ENCODE data around the gene IL1RAPL1. TPM values are rescaled to one million over a fixed set of nuclear protein-coding genes. Genes with fewer than 3 reads are reported as not detected.

Gene IL1RAPL1
- total and polyA plus RNA-seq, 2 donors (not counting 1 experiment from before 2014, with no cell fraction given): 0.25 to 2.8 TPM

GRCh38 chrX:29434939-29435338, 847.7 kb downstream of the IL1RAPL1 start:
- no peak for TF ChIP-seq EZH2 (IDR thresholded peaks at IDR 0.05; ENCODE audit: low read length, missing control alignments)
- no peak for TF ChIP-seq CTCF (conservative IDR thresholded peaks at IDR 0.05 in 1 of 2, IDR thresholded peaks at IDR 0.05 in 1 of 2; ENCODE audit: low read depth in 1 of 2, low read length in 2 of 2)
- no peak overlapping the region for H3K9ac ChIP-seq (ENCODE audit: insufficient read depth, low read length)
- no peaks in the 10 kb centered on the region for H3K36me3 ChIP-seq (ENCODE audit: control insufficient read depth, insufficient read depth, low read length)
- H3K4me2 ChIP-seq (ENCODE audit: extremely low read depth, insufficient read depth, low read length): no peak overlapping the region
- no peak overlapping the region for H3K4me3 ChIP-seq (replicated peaks in 1 of 4; ENCODE audit: control extremely low read depth in 1 of 4, insufficient read depth in 1 of 4, low read depth in 3 of 4, low read length in 4 of 4)
- no peaks in the 10 kb centered on the region for H3K79me2 ChIP-seq (ENCODE audit: control insufficient read depth, insufficient read depth, low read length)
- H3K27me3 ChIP-seq (ENCODE audit: control insufficient read depth, insufficient read depth, low read length): no peaks in the 10 kb centered on the region
- DNase-seq (ENCODE audit: low read depth in 2 of 2): no peak
- H2AFZ ChIP-seq (ENCODE audit: low read length): no peak overlapping the region
- H4K20me1 ChIP-seq (ENCODE audit: control insufficient read depth, extremely low read depth, insufficient read depth, low read length): no peaks in the 10 kb centered on the region
- no peak overlapping the region for H3K27ac ChIP-seq (ENCODE audit: insufficient read depth, low read length)
- no peaks in the 10 kb centered on the region for H3K4me1 ChIP-seq (ENCODE audit: control insufficient read depth, extremely low read depth, insufficient read depth, low read length)
- no peaks in the 10 kb centered on the region for H3K9me3 ChIP-seq (ENCODE audit: control insufficient read depth, insufficient read depth, low read depth, low read length)

GRCh38 chrX:29435396-29435795, 848.1 kb downstream of the IL1RAPL1 start:
- Histone ChIP-seq H3K4me2 (ENCODE audit: extremely low read depth, insufficient read depth, low read length) (no peak overlapping the region), H2AFZ (ENCODE audit: low read length) (no peak overlapping the region), H3K9me3 (ENCODE audit: control insufficient read depth, insufficient read depth, low read depth, low read length) (no peaks in the 10 kb centered on the region), H4K20me1 (ENCODE audit: control insufficient read depth, extremely low read depth, insufficient read depth, low read length) (no peaks in the 10 kb centered on the region), H3K9ac (ENCODE audit: insufficient read depth, low read length) (no peak overlapping the region), H3K4me3 (replicated peaks in 1 of 4; ENCODE audit: control extremely low read depth in 1 of 4, insufficient read depth in 1 of 4, low read depth in 3 of 4, low read length in 4 of 4) (no peak overlapping the region), H3K79me2 (ENCODE audit: control insufficient read depth, insufficient read depth, low read length) (no peaks in the 10 kb centered on the region), H3K27ac (ENCODE audit: insufficient read depth, low read length) (no peak overlapping the region), H3K4me1 (ENCODE audit: control insufficient read depth, extremely low read depth, insufficient read depth, low read length) (no peaks in the 10 kb centered on the region), H3K27me3 (ENCODE audit: control insufficient read depth, insufficient read depth, low read length) (no peaks in the 10 kb centered on the region), H3K36me3 (ENCODE audit: control insufficient read depth, insufficient read depth, low read length) (no peaks in the 10 kb centered on the region)
- TF ChIP-seq CTCF (conservative IDR thresholded peaks at IDR 0.05 in 1 of 2, IDR thresholded peaks at IDR 0.05 in 1 of 2; ENCODE audit: low read depth in 1 of 2, low read length in 2 of 2) (no peak), EZH2 (IDR thresholded peaks at IDR 0.05; ENCODE audit: low read length, missing control alignments) (no peak)
- DNase-seq (ENCODE audit: low read depth in 2 of 2): peak; percentile 36 to 76

GRCh38 chrX:29447867-29448266, 860.6 kb downstream of the IL1RAPL1 start:
- Histone ChIP-seq H4K20me1 (ENCODE audit: control insufficient read depth, extremely low read depth, insufficient read depth, low read length) (no peaks in the 10 kb centered on the region), H3K4me3 (replicated peaks in 1 of 4; ENCODE audit: control extremely low read depth in 1 of 4, insufficient read depth in 1 of 4, low read depth in 3 of 4, low read length in 4 of 4) (no peak overlapping the region), H3K27ac (ENCODE audit: insufficient read depth, low read length) (no peak overlapping the region), H3K27me3 (ENCODE audit: control insufficient read depth, insufficient read depth, low read length) (no peaks in the 10 kb centered on the region), H3K4me1 (ENCODE audit: control insufficient read depth, extremely low read depth, insufficient read depth, low read length) (no peaks in the 10 kb centered on the region), H2AFZ (ENCODE audit: low read length) (no peak overlapping the region), H3K79me2 (ENCODE audit: control insufficient read depth, insufficient read depth, low read length) (no peaks in the 10 kb centered on the region), H3K36me3 (ENCODE audit: control insufficient read depth, insufficient read depth, low read length) (no peaks in the 10 kb centered on the region), H3K4me2 (ENCODE audit: extremely low read depth, insufficient read depth, low read length) (no peak overlapping the region), H3K9me3 (ENCODE audit: control insufficient read depth, insufficient read depth, low read depth, low read length) (no peaks in the 10 kb centered on the region), H3K9ac (ENCODE audit: insufficient read depth, low read length) (no peak overlapping the region)
- DNase-seq (ENCODE audit: low read depth in 2 of 2): peak; percentile 10 to 39
- TF ChIP-seq EZH2 (IDR thresholded peaks at IDR 0.05; ENCODE audit: low read length, missing control alignments) (no peak), CTCF (conservative IDR thresholded peaks at IDR 0.05 in 1 of 2, IDR thresholded peaks at IDR 0.05 in 1 of 2; ENCODE audit: low read depth in 1 of 2, low read length in 2 of 2) (no peak)

Measured in fibroblast of lung (primary cell).